Fibroblast of lung (primary cell): ENCODE measurements around the gene LACRT. TPM values are rescaled to one million over a fixed set of nuclear protein-coding genes. Genes with fewer than 3 reads are reported as not detected.

Source experiments
- DNase-seq, 2 donors: peaks; one replicate each; pipeline versions ENCODE4 v3.0.0 to v3.0.0-alpha.2; 2010; ENCODE audit warnings: low read depth in 2 of 2
- H2AFZ ChIP-seq: 2 replicates; pipeline ENCODE4 v1.5.1; 2012; ENCODE audit warnings: low read length, control low read depth, inconsistent platforms
- H3K27ac ChIP-seq: 2 replicates; pipeline ENCODE4 v1.5.1; 2011; ENCODE audit warnings: low read length, control low read depth; ENCODE audit not compliant: insufficient read depth
- H3K27me3 ChIP-seq: 2 replicates; pipeline ENCODE4 v1.5.1; 2011; ENCODE audit warnings: mild to moderate bottlenecking, low read length; ENCODE audit not compliant: control insufficient read depth, insufficient read depth
- H3K36me3 ChIP-seq: 2 replicates; pipeline ENCODE4 v1.5.1; 2011; ENCODE audit warnings: low read length; ENCODE audit not compliant: control insufficient read depth, insufficient read depth
- H3K4me1 ChIP-seq: 2 replicates; pipeline ENCODE4 v1.5.1; 2011; ENCODE audit warnings: low read length; ENCODE audit not compliant: control insufficient read depth, insufficient read depth; ENCODE audit errors: extremely low read depth
- H3K4me2 ChIP-seq: 2 replicates; pipeline ENCODE4 v1.5.1; 2011; ENCODE audit warnings: low read length, control low read depth; ENCODE audit not compliant: insufficient read depth; ENCODE audit errors: extremely low read depth
- H3K4me3 ChIP-seq, 4 experiments: fragments of 200-600 bp in 1 of 4; sonication (generic) in 1 of 4; replicated peaks in 1 of 4; 2 replicates each; pipeline ENCODE4 v1.5.1; 2011 to 2016; ENCODE audit warnings: low read length in 4 of 4, low read depth in 3 of 4, mild to moderate bottlenecking in 3 of 4, control low read depth in 2 of 4, inconsistent platforms in 1 of 4, mixed read lengths in 1 of 4; ENCODE audit not compliant: insufficient read depth in 1 of 4; ENCODE audit errors: control extremely low read depth in 1 of 4
- H3K79me2 ChIP-seq: 2 replicates; pipeline ENCODE4 v1.5.1; 2012; ENCODE audit warnings: mild to moderate bottlenecking, low read length, inconsistent platforms; ENCODE audit not compliant: control insufficient read depth, insufficient read depth
- H3K9ac ChIP-seq: 2 replicates; pipeline ENCODE4 v1.5.1; 2011; ENCODE audit warnings: mild to moderate bottlenecking, low read length, control low read depth; ENCODE audit not compliant: insufficient read depth
- H3K9me3 ChIP-seq: 2 replicates; pipeline ENCODE4 v1.5.1; 2012; ENCODE audit warnings: low read depth, low read length; ENCODE audit not compliant: control insufficient read depth, insufficient read depth
- H4K20me1 ChIP-seq: 2 replicates; pipeline ENCODE4 v1.5.1; 2011; ENCODE audit warnings: low read length; ENCODE audit not compliant: control insufficient read depth, insufficient read depth; ENCODE audit errors: extremely low read depth
- EZH2 ChIP-seq: IDR thresholded peaks from 2 replicates; pipeline ENCODE4 v1.5.1; 2012; ENCODE audit warnings: low read length, control low read depth, mild to moderate bottlenecking; ENCODE audit errors: missing control alignments
- polyA plus RNA-seq, 2 donors: library from polyadenylated mRNA; depleted of rRNA in 1 of 2; stranded (reverse) in 1 of 2; unstranded in 1 of 2; fragments of >200 nt; gene quantifications; 2 replicates each; pipeline ENCODE4 v1.2.1, GENCODE V29; 2011 to 2012; ENCODE audit warnings: missing spikeins in 1 of 2
- total RNA-seq: library from RNA; depleted of rRNA; stranded (reverse); fragments of >200 nt; gene quantifications from 2 replicates; pipeline ENCODE4 v1.2.1, GENCODE V29; 2014
- TF ChIP-seq, protein P1 (sequence below), 2 donors: IDR thresholded peaks in 1 of 2; conservative IDR thresholded peaks in 1 of 2; 1 replicate in 1 of 2; 2 replicates in 1 of 2; pipeline ENCODE4 v1.5.1; 2011 to 2012; ENCODE audit warnings: low read length in 2 of 2, control low read depth in 1 of 2, inconsistent platforms in 1 of 2, low read depth in 1 of 2, mild to moderate bottlenecking in 1 of 2

The LACRT gene
- total and polyA plus RNA-seq, 2 donors (not counting 1 experiment from before 2014, with no cell fraction given), result not detected

- DNase-seq, result no peak
- no peaks in the 10 kb centered on the region for H3K36me3 ChIP-seq
- H3K9me3 ChIP-seq, result no peaks in the 10 kb centered on the region
- no peak overlapping the region for H3K9ac ChIP-seq
- no peak overlapping the region for H3K4me2 ChIP-seq
- H3K4me3 ChIP-seq, result no peak overlapping the region
- no peaks in the 10 kb centered on the region for H4K20me1 ChIP-seq
- TF ChIP-seq EZH2, result peak; percentile 88
- TF ChIP-seq, protein P1, sequence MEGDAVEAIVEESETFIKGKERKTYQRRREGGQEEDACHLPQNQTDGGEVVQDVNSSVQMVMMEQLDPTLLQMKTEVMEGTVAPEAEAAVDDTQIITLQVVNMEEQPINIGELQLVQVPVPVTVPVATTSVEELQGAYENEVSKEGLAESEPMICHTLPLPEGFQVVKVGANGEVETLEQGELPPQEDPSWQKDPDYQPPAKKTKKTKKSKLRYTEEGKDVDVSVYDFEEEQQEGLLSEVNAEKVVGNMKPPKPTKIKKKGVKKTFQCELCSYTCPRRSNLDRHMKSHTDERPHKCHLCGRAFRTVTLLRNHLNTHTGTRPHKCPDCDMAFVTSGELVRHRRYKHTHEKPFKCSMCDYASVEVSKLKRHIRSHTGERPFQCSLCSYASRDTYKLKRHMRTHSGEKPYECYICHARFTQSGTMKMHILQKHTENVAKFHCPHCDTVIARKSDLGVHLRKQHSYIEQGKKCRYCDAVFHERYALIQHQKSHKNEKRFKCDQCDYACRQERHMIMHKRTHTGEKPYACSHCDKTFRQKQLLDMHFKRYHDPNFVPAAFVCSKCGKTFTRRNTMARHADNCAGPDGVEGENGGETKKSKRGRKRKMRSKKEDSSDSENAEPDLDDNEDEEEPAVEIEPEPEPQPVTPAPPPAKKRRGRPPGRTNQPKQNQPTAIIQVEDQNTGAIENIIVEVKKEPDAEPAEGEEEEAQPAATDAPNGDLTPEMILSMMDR (conservative IDR thresholded peaks at IDR 0.05 in 1 of 2, IDR thresholded peaks at IDR 0.05 in 1 of 2; ENCODE audit: low read depth in 1 of 2, low read length in 2 of 2), result no peak
- no peak overlapping the region for H3K27ac ChIP-seq
- peaks cover 52% of the 10 kb centered on the region for H3K27me3 ChIP-seq
- no peak overlapping the region for H2AFZ ChIP-seq
- H3K79me2 ChIP-seq, result no peaks in the 10 kb centered on the region
- no peaks in the 10 kb centered on the region for H3K4me1 ChIP-seq
These were observed 45.8 kb downstream of the LACRT start for GRCh38 chr12:54588890-54589267.

GRCh38 chr12:54588110-54588889 lies 46.4 kb downstream of the LACRT start, which contains the start of gene PPP1R1A:
Gene PPP1R1A (minus strand): TSS chr12:54588659. CDS start chr12:54588488, 171 bp downstream.
- no peak within 1 kb of the TSS for H2AFZ ChIP-seq
- DNase-seq, result no peak
- no peak for TF ChIP-seq EZH2
- TF ChIP-seq, protein P1 (conservative IDR thresholded peaks at IDR 0.05 in 1 of 2, IDR thresholded peaks at IDR 0.05 in 1 of 2; ENCODE audit: low read depth in 1 of 2, low read length in 2 of 2), result no peak
- H3K27ac ChIP-seq, result no peak within 1 kb of the TSS
- H3K36me3 ChIP-seq, result no peaks in the 10 kb centered on the region
- peak within 1 kb of the TSS in 1 of 4 experiments; percentile 35 for H3K4me3 ChIP-seq
- no peaks in the 10 kb centered on the region for H4K20me1 ChIP-seq
- H3K4me2 ChIP-seq, result peak within 1 kb of the TSS; percentile 13
- no peak within 1 kb of the TSS for H3K9ac ChIP-seq
- H3K9me3 ChIP-seq, result no peaks in the 10 kb centered on the region
- peaks cover 52% of the 10 kb centered on the region for H3K27me3 ChIP-seq
- H3K79me2 ChIP-seq, result no peaks in the 10 kb centered on the region
- H3K4me1 ChIP-seq, result no peaks in the 10 kb centered on the region

GRCh38 chr12:54587315-54587873 lies 47.3 kb downstream of the LACRT start:
- no peak overlapping the region for H3K4me2 ChIP-seq
- H3K27me3 ChIP-seq, result peaks cover 52% of the 10 kb centered on the region
- no peak for TF ChIP-seq EZH2
- TF ChIP-seq, protein P1 (conservative IDR thresholded peaks at IDR 0.05 in 1 of 2, IDR thresholded peaks at IDR 0.05 in 1 of 2; ENCODE audit: low read depth in 1 of 2, low read length in 2 of 2), result no peak
- no peak overlapping the region for H3K4me3 ChIP-seq
- no peak overlapping the region for H3K9ac ChIP-seq
- DNase-seq, result no peak
- H3K27ac ChIP-seq, result no peak overlapping the region
- H3K9me3 ChIP-seq, result no peaks in the 10 kb centered on the region
- no peaks in the 10 kb centered on the region for H3K4me1 ChIP-seq
- no peaks in the 10 kb centered on the region for H3K36me3 ChIP-seq
- no peaks in the 10 kb centered on the region for H3K79me2 ChIP-seq
- no peaks in the 10 kb centered on the region for H4K20me1 ChIP-seq
- no peak overlapping the region for H2AFZ ChIP-seq
